Bronchial smooth muscle cell (primary cell): ENCODE data around the gene GNG5. TPM values are rescaled to one million over a fixed set of nuclear protein-coding genes. Genes with fewer than 3 reads are reported as not detected.

Source experiments
- total RNA-seq: library from RNA; depleted of rRNA; stranded (reverse); fragments of >200 nt; gene quantifications from 2 replicates; pipeline ENCODE4 v1.2.1, GENCODE V29; 2014

The GNG5 gene
- total RNA-seq = 6.3 and 13.1 TPM in 2 replicates

DNA sequence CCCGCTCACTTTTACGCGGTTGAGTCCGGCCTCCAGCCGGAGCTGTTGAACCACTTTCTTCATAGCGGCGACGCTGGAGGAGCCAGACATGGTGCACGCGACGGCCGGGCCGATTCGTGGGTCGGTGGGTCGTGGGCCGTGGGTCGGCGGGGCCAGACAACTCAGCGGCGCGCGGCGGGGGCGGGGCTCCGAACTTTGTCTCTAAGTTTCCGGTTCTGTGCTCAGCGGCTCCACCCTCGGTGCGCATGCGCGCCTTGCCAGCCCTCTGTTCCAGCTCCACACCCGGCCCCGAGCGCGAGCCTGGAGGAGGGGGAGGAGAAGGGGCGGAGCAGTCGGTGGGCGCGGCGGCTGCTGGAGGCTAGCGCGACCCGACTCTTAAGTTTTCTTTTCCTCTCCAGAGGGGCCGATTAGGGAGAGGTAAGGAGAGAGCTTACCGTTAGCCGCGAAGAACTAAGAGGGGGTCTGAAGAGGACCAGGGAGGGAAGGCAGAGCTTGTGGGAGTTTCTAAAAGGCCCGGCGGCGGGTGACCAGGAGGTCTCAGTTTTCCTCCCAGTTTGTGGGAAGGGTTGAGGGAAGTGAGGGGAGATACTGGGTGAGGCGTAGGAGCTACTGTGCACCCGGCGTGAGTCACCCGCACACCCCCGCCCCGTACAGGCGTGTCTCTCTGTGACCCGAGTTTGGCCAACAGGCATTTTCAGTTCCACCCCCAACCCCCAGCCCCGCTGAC, at the start of gene GNG5, which contains the start of gene SPATA1:
Gene GNG5, minus strand, starts transcription at position 580 of the 727 bp plus-strand sequence. Its CDS starts 490 bp downstream, at position 90.
Gene SPATA1, plus strand, starts transcription at position 385 of the 727 bp plus-strand sequence. CDS start 9,974 bp downstream, outside the sequence.

DNA sequence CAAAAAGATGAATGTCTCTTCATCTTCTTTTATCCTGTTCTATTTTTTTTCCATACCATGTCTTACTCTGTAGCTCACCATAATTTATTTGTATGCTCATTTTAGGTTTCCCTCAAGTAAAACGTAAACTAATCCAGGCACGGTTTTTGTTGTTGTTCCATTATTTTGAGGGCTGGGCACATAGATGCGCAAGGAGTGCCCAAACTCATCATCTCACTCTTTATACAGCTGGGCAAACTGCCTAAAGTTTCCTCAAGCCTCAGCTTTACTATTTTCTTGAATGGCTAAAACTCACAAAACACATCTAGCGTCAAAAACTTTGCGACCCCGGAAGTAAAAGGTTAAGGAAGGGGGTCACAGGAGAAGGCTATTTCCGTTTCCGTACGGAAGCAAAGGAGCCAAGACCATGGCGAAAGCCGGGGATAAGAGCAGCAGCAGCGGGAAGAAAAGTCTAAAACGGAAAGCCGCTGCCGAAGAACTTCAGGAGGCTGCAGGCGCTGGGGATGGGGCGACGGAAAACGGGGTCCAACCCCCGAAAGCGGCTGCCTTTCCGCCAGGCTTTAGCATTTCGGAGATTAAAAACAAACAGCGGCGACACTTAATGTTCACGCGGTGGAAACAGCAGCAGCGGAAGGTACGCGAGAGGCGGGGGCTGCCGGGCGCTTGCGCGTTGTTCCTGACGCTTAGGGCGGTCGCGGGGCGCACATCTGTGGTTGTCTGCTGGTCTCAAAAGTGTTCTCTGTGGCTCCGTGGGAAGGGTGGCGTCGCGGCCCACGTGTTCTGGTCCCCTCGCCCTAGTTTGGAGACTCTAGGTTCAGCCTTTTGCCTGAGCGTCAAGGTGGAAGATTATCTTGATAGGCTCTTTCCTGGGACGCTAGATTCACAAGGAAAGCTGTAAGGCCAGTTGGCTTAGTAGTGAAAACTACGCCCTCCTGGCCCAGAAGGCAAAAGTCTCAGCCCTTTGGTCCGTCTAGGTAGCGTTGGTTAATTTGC, 27.2 kb downstream of the GNG5 start, which contains the start of gene RPF1:
Gene RPF1, plus strand, starts transcription at position 391 of the 993 bp plus-strand sequence. Its CDS starts 16 bp downstream, at position 407.

Other genes starting within 250 kb of the GNG5 start
- gene SAMD13, start 204.9 kb downstream of the GNG5 start, total RNA-seq = 0.94 and 1.1 TPM in 2 replicates
- gene DNASE2B, start 108.1 kb downstream of the GNG5 start, total RNA-seq = 0.09 TPM in 1 of 2 replicates, not detected in the other
- 16.9 and 25.7 TPM in 2 replicates for gene RPF1, start 27.3 kb downstream of the GNG5 start, total RNA-seq
- 0.77 and 2.8 TPM in 2 replicates for gene SPATA1, start 195 bp downstream of the GNG5 start, total RNA-seq
- gene CTBS, start 67.9 kb upstream of the GNG5 start, total RNA-seq = 6.6 and 9.2 TPM in 2 replicates
- 14.0 and 76.9 TPM in 2 replicates for gene SSX2IP, start 183.9 kb upstream of the GNG5 start, total RNA-seq